ENCODE measurements around the gene MOB3B.

DNA sequence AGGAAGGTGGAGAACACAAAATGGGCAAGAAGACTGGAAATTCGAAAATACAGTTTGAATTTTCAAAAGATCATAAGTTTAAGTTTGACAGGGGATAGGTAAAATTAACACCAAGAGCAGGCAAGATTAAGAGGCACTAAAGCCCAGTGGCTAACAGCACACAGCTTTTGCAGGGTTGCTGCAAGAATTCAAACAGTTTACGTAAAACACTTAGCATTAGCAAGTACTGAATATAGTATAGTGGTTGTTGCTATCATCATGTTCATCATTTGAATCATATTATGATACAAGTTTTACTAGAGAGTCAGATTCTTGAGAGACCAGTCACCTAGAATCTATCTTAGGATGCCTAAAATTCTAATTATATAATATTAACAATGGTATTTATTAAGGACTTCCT, 66.8 kb downstream of the MOB3B start:
- TF ChIP-seq EZH2 (IDR thresholded peaks at IDR 0.05; ENCODE audit: low read length, missing control alignments): no peak
- TF ChIP-seq, protein P1, sequence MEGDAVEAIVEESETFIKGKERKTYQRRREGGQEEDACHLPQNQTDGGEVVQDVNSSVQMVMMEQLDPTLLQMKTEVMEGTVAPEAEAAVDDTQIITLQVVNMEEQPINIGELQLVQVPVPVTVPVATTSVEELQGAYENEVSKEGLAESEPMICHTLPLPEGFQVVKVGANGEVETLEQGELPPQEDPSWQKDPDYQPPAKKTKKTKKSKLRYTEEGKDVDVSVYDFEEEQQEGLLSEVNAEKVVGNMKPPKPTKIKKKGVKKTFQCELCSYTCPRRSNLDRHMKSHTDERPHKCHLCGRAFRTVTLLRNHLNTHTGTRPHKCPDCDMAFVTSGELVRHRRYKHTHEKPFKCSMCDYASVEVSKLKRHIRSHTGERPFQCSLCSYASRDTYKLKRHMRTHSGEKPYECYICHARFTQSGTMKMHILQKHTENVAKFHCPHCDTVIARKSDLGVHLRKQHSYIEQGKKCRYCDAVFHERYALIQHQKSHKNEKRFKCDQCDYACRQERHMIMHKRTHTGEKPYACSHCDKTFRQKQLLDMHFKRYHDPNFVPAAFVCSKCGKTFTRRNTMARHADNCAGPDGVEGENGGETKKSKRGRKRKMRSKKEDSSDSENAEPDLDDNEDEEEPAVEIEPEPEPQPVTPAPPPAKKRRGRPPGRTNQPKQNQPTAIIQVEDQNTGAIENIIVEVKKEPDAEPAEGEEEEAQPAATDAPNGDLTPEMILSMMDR (conservative IDR thresholded peaks at IDR 0.05 in 1 of 2, IDR thresholded peaks at IDR 0.05 in 1 of 2; ENCODE audit: low read depth in 1 of 2, low read length in 2 of 2): no peak
